ENCODE results near the gene DCLK1.

DNA sequence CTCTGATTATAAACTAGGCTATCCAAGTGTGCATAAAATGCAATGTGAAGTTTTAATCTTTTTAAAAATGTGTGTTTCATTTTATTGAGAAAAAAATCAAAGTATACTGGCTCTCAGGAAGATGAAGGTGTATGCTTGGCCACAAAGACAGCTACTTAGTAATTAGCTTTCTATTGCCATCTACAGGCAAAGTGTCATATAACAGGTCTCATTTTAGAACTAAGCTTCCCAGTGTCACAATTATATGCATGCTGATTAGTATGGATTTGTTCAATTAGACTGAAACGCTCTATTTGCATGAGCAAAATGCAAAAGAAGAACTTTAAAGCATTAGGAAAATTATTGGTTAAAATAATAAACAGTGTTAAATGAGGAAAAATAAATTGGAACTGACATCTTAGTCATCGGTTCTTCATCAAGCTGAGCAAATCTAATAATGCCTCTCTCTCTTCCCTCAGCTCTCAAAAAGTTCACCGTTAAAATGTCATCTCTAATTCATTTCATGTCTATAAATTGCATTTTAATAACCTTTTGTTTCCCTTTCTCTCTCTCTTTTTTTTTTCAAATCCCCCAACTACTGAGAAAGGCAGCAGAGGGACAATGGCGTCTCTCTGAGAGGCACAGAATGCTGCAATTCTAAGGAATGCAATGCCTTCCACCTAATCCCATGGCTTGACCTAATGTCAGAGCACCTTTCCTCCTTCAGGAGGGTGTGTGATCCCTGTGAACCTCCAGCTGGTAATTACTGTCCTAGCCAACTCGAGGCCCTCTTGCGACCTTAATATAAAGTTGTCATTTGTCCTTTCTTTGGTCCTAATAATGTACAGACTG, 341.6 kb downstream of the DCLK1 start:
- peak in 3 of 4 experiments; percentile 40 to 68 (median 46) for TF ChIP-seq CTCF (IDR thresholded peaks at IDR 0.05)
- no peak for TF ChIP-seq POLR2A (IDR thresholded peaks at IDR 0.05)
- no peak for TF ChIP-seq POLR2AphosphoS5 (IDR thresholded peaks at IDR 0.05)

Measured in prostate gland (tissue), 2 donors.